ENCODE results near the gene KLHL29.

The KLHL29 gene

GRCh38 chr2:23622966-23623675 lies 238.1 kb downstream of the KLHL29 start:
- DNase-seq, result no peak

DNA sequence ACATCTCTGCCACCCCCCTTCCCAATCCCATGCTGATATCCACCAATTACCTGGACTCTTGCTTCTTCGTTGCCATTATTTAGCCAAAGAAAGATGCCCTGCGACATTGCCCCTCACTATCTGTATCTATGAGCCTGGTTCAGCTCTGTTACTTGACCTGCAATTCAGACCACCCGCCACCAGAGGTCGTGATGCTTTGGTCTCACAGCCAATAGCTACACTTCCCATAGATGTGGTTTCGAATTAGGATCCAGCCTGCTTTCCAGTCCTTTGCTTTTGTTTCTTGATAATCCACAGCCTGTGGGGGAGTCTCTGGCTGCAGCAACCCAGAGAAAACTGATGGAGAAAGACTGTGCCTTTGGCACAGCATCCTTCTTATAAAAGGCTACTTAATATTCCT lies 239.4 kb downstream of the KLHL29 start:
- no peak for DNase-seq

DNA sequence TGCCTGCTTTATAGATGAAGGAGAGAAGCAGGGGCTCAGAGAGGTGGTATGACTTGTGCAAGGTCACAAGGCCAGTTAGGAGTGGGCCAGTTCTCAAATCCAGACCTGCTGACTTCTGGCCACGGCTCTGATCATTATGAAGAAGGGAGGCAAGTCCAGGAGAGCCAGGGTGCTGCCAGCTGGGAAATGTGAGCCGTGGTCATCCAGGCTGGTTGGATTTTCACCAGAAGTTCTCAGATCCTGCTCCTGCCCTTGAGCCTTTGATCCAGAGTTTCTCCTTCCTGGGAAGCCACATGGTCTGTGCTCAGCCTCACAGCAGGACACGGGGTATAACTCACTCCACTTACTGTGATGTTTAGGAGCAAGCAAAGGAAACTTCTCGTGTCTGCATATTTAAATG lies 239.9 kb downstream of the KLHL29 start:
- no peak for DNase-seq

- DNase-seq, result no peak
Measured at GRCh38 chr2:23625726-23626125, 240.7 kb downstream of the KLHL29 start.

- no peak for DNase-seq
Measured at GRCh38 chr2:23626701-23627230, 241.8 kb downstream of the KLHL29 start.

DNA sequence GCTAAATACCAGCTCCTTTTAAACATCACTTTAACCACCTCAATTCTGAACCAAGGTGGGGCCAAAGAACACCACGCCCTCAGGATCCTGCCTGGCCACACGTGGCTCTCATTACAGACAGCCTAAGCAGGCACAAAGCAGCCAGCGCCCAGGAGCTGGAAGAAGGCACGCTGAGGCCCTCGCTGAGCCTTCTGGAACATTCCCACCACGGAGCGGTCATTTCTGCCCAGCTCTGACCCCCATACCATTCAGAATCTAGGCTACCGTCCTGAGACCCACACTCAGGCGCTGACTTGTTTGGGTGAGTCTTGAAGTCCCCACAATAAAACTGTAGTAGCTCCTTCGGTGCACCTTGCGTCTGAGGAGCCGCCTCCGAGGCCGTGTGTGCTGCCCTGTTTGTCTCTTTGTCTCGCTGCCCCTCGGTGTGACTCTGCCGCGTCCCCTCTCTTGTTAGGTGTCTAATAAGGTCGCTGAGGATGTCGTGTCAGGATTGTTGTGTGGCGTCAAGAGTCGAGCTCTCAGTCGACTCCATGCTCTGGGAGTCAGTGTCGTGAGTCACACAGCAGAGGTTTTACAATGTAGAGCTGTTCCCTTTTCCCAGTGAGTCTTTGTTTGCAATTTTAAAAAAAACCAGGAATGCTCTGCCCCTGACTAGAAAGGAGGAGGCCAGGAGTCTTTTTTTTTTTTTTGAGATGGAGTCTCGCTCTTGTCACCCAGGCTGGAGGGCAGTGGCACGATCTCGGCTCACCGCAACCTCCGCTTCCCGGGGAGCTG lies 242.4 kb downstream of the KLHL29 start:
- no peak for DNase-seq

GRCh38 chr2:23628926-23629771 lies 244.2 kb downstream of the KLHL29 start:
- no peak for DNase-seq

GRCh38 chr2:23629772-23630480 lies 244.9 kb downstream of the KLHL29 start:
- no peak for DNase-seq

- DNase-seq, result no peak
Measured at GRCh38 chr2:23630961-23631360, 246.0 kb downstream of the KLHL29 start.

DNA sequence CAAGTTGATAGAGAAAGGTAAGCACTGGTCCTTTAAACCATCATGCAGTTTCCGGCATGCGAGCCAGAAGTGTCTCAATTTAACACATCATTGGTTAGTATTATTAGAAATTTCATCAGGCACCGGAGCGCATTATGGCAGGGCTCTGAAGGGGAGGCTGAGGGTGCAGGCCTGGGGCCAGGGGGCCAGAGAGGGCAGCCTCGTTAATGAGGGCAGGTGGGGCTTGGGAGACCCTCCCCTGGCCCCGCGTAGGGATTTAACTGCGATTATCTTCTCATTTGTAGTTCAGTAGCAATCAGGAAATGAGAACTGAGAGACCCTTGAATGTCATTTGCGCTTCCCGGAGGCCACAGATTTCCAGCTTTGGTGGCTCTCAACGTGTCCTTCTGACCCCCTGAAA lies 246.4 kb downstream of the KLHL29 start:
- no peak for DNase-seq

GRCh38 chr2:23632386-23632785 lies 247.4 kb downstream of the KLHL29 start:
- DNase-seq, result no peak

GRCh38 chr2:23632831-23633395 lies 247.9 kb downstream of the KLHL29 start:
- DNase-seq, result no peak

- DNase-seq, result no peak
Measured at GRCh38 chr2:23633966-23634365, 249.0 kb downstream of the KLHL29 start.

- DNase-seq, result no peak
Measured at GRCh38 chr2:23635442-23636340, 250.7 kb downstream of the KLHL29 start.

DNA sequence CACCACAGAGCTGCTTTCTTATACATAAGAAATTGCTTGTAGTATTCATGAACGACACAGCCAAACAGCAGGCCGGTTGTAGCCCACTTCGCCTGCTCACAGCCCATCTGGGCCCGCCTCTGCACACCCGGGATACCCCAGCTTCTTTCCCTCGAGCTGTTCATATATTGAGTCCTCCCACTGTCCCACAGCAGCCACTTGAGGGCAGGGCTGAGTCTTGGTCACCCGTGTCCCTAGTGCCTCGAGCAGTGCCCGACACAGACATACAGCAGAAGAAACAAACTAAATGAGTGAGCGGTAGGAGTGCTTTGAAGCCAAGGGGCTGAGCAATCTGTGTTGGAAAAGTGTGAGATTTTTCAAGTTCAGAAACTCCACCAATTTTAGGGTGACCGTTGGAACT lies 251.4 kb downstream of the KLHL29 start:
- no peak for DNase-seq

DNA sequence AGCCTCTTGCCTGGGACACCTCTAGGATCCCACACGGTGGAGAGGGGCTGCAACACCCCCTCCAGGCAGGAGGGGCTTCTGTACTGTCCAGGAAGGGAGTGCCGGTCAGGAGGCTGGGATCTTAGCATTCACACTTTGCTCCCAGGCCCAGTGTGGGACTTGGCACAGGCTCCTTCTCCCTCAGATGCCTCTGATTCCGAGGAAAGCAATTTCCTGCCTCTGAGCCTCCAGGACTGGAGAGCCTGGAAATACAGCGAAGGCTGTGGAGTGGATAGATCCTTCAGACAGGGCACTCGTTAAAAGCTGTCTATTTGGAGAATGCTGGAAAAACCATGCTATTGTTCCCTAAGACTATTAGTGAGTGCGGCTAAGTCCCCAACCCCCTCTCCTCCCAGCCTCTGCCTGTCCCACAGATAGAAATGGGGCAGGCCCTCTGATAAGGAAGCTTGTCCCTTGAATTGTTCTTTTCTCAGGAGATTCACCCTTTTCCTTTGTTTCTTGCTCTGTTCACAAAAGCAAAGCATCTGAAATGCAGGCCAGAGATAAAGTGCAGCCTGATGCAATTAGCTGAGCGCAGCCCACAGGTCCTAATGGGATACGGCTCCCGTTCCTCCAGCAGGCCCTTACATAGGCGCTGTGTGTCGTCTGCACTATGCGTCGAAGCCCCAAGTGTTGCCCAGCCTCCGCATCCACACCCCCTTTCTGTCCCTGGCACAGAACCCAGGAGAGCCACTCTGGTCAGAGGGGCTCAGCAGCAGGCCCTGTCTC lies 252.2 kb downstream of the KLHL29 start:
- no peak for DNase-seq

DNA sequence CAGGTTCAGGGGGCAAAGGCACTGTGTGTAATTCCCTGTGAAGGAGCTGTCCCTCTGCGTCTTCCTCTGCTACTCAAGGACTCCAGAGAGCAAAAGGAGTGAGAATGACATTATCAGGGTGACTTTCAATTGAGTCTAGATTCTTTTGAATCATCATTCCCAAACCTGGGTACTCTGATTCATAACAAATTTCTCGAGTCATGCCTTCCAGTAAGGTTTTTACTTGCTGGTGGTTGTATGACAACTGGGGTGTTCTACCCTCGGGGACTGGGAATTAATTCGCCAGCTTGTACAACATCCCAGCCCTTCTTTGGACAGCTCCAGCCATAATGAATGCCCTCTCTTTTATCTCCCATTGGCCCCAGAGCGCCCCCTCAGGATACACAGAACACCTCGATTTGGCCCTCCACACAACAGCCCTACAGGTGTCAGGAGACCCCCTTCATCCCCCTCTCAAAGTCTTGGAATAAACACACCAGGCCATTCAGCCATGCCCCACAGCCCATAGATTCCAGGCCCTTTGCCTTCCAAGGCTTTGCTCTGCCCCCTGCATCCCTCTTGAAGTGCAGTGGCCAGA lies 254.5 kb downstream of the KLHL29 start:
- DNase-seq, result no peak

- no peak for DNase-seq
Measured at GRCh38 chr2:23640711-23641110, 255.7 kb downstream of the KLHL29 start.

- DNase-seq, result no peak
Measured at GRCh38 chr2:23642516-23642915, 257.5 kb downstream of the KLHL29 start.

DNA sequence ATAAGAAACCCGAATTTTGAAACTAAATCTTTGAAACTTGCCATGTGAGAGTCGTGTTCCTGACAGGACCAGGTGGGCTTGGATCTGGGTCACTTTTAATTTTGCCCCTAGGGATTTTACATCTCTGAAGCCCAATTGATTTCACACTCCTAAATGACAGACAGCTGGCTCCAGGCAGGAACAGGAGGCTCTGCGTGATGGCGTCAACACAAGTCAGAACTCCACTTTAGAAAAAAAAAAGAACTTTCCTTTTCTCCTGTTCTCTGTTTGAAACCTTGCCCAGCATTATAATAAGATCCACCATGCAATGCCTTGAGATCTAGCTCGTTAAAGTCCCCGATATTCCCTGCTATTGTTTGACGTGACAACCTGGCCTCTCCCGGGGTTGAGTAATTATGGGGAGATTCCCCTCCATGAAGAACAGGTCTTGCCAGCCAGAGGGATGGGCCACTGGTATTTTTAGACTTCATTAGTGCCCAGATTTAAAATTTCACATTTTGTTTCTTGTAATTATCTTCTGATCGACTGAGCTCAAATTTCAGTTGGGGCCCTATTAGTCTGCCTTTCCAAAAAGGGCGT lies 260.3 kb downstream of the KLHL29 start:
- DNase-seq, result no peak

Data from amniotic stem cell (primary cell).